NCI-H524 treated with DMSO at 0.1 percent for 48 hours (cell line): Measurements from ENCODE around the gene LAMA2.
"Not testable (repeated sequence)": the region's sequence is repeated elsewhere in the genome, so short reads cannot be mapped to it uniquely, and the experiment has no call there.

ENCODE experiments used
- DNase-seq: peaks from one replicate; lab custom pipeline; 2025; lab: John Stamatoyannopoulos, UW

Gene LAMA2

DNA sequence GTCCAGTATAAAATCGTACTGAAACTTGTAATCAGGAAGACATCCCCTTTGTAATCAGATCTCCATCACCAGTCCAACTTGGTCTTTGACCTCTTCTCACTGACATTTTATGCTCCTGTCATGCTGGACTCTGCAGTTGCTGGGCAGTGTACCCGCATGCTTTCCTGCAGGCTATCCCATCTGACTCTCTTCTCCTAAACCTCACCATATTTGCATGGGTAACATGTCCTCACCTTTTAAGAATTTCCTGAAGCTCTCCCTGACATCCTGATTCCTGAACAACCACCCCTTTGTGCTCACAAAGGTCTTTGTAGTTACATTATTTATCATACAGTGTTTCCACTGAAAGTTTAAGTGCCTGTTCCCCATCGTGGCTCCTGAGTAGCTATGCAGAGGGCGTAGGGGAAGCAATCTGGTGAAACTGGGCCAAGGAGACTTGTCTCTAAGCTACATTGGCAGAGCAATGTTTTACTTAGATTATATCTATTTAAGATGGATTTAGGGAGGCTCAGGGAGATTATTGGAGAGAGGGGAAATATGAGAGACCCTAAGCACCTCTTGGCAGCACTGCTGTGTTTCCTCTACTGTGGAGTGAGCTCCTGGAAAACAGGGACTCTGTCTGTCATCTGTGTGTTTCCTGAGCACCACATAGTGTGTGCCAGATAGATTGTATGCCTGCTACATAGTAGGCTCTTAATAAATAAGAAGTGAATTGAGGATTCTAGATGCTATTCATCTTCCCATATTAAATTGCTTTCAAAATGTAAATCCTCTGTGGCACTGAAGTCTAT, 124.0 kb downstream of the LAMA2 start:
- DNase-seq = peak; percentile 74

DNA sequence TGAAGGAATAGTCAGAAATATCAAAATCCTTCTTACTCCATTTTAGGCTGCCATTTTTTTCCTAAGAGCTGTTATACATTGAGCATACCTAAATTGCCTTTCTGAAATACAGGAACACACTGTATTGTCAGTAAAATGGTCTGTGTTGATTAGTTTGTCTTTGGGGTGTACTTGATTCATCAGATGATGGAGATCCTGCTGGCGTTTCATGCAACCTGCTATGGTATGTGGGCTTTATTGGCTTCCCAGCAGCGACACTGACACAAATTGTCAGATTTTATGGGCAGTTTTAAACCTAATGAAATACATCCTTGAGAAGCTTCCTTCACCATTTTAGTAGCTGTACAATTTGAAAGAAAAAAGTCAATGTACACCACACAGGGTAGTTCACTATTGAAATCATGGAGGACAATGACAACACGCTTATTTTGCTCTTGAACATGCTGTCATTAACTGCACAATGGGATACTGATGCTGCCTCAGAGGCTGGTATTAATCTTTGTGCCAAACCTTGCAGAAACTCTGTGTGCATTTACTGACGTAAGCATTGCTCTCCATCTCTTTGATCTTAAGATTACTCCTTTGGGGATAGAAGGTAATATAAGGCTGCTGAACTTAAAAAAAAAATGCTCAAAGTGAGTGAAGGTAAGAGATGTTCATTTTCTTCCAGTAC, 124.9 kb downstream of the LAMA2 start:
- no peak for DNase-seq

DNA sequence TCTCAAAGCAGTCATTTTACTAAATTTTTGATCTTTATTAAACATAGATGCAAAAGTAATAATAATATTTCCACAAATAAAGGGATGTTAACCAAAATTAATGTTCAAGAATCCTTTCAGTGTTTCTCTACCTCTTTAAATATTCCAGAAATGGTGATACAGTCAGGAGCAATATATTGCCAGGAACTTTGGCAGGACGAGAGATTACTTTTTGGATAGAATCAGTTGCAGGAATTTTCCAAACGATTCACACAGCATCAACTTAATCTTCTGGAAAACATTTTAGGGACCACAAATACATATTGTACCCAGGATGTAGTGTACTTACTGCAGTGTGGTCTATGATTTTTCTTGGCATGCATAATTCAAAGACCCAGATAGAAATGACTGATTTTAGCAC, 125.7 kb downstream of the LAMA2 start:
- no peak for DNase-seq

DNA sequence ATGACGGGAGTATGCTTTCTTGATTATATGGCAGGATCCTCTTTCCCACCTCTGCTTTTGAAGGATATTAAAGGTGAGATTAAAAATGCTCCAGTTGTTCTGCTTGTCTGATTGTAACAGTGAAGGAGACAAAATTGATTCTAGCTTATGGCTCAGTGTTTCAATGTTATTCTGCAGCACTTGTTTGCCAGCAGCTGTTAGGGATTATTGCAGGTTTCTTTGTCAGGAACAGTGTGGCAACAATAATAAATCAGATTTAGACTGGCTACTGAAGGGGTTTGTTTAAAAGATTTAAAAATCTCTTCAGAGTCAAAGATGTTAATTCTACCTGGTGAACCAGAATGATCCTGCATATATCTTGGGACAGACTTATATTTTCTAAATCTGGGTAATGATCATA, 126.9 kb downstream of the LAMA2 start:
- DNase-seq = peak; percentile 87

DNA sequence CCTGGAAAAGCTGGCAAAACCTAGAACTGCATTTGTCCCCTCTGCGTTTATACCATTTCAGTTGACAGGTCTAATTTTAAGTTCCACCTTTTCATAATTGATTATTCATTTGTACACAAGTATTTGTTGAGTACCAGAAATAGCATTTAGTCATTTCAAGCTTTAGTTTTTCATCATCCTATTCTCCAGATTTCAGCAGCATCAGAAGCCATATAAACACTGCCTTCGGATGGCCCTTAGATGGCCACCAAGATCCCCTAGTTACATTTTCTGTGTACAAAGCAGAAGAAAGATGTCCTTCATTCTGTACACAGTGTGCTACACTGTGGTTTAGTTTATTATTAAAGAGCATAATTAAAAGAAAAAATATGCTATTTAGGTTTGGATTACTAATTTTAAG, 131.4 kb downstream of the LAMA2 start:
- DNase-seq = no peak

DNA sequence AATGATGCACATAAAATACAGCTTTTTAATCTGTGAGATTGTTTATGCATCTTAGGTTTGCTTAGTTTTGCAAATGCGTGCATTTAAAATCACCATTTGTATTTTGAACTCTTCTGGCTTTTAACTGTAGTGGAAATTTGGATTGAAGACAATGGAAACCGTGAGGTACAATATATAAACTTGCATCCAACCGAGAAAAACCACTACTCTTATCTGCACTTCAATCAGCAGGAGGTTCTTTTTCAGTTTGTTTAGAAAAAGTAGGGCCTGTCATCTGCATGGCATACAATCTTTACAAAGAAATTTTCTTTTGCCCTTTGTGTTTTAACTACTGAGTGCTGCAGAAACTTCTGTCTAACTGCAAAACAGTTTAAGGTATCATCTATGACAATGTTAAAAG, 132.8 kb downstream of the LAMA2 start:
- DNase-seq = no peak

DNA sequence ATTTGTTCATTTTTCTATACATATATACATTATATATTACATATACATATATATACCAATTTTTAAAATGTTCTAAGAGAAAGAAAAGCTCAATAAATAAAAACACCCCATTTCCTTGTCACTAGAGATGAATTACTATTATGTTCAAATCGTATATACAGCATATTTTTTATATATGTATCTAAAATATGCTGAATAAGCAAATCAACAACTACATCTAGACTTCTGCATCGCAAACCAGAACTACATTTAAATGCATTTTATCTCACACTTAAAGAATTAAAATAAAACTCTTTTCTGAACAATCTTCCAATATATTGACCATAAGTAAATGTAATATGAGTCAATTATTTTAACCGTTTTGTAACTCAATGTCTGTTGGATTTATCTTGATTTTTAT, 133.9 kb downstream of the LAMA2 start:
- no peak for DNase-seq

DNA sequence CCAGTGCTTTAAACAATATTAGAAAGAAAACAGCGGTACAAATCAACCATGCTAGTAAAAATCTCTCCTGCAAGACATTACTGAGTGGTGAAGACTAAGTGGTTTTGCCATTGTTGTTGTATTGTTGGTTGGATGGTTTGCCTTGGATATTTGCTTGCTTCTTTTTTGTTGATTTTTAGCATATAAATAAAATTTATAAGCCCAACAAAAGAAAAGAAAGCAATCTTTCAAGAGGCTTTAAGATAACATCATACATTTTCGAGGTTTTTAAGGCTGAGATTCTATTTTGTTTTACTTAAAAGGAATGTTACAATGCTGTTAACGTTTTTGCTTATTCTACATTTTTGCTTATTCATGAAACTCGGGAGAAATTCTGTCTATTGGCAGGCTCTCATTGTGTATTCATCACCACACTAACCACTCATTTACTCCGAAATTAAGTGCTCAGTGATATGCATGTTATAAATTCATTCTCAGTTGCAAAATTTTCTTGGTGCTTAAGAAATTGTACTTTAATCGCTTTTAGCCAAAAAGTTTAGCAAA, 139.1 kb downstream of the LAMA2 start:
- no peak for DNase-seq

DNA sequence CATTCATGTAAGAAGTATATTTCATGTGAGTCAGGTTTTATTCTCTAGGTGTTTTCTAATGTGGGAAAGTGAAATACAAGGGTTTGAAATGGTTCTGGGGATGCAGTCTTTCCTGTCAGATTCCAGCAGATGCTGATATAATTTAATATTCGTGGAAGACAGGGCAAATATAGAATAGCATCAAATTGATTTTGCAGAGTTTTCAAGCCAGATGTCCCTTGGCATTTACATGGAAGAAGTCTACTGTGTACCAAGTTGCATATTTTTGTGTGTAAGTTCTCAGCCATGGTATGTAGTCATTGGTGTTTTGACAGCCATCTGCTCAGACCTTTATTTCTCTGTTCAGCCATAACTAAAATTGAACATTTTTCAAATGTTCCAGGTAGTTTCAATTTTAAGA, 143.7 kb downstream of the LAMA2 start:
- DNase-seq = no peak

DNA sequence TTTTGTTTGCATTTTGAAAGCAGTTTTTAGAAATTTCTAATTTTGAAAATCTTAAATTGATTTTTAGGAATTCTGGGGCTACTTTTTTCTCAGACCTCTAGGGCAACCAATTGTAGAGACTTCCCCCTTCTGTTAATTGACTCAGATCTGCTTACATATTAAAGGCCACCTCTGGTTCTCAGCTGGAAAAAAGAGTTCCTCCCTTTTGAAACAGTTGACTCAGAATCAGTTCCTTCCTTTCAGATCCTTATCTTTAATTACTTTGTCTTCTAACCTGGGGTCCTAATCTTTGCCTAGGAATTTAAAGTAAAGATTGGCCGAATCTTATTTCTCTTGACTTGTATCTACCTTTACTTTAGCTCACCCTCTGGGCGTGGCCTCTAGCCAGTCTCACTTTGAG, 146.8 kb downstream of the LAMA2 start:
- DNase-seq = no peak

DNA sequence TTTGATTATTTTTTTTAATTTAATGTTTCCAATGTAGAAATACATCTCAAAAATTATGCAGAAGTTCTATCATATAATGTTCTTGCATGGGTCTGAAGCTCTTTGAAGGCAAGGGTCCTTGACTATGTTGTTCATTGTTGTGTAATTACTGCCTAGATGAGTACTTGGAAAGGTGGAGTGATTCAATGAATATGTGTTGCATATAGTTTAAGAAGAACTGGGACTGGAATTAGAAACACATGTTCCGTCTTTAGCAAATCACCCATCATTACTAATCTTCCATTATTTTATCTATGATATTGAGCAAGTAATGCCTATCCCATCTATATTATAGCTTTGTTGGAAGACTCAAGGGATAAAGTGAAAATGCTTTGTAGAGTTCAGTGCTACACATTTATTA, 147.3 kb downstream of the LAMA2 start:
- no peak for DNase-seq

DNA sequence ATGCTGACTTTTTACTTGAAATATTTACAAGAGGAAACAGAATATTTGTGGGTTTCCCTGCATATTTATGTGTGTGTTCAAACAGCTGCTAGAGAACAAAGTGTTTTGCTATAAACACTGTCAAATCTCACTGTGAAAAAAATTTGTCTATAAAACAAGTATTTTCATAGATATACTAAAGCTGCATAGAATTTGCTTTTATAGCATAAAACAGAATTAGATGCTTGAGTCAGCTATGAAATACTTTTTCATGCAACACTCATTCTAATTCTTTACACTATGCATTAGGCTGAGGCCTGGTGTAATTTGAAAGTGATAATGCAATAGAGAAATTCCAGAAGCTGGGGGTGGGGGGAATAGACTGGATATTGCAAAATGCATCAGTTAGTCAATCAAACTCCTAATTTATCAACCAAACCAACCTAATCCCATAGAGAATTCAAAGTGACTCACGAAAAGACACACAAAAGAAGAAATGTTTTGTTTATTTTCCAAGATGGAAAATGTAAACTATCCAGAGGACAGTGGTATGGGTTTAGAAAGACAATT, 148.2 kb downstream of the LAMA2 start:
- DNase-seq = no peak

DNA sequence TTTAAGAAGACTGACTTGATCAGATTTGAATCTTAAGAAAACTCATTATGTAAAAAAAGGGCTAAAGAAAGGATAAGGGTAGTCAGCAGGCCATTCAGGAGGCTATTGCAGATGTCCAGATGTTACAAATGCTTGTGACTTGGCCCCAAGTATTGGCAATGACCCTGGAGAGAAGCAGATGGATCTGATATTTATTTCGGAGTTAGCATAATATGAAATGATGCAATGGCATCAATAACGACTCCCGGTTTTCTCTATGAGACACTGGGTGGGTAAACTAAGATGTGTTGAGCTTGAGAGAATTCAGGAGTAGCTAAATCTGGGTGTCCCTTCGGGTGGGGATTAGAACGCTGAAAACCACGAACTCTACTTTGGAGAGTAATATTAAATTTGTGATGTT, 149.7 kb downstream of the LAMA2 start:
- DNase-seq = no peak

DNA sequence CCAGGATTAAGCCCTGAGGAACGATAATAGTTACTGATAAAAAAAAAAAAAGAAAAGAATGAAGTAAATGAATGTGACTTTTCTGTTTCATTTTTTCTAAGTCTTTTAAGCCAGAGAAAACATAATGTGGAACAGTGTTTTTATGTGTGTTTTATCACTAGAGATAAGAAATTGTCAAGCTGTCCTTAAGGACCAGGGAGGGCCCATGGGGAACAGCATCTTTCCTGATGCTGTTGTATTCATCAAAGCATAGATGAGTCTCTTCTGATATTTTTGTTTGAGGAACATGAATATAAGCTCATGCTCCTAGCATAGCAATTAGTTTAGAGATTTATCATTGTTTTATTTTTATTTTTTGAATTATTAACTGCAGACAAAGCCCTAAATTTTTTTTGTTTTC, 150.2 kb downstream of the LAMA2 start:
- no peak for DNase-seq

DNA sequence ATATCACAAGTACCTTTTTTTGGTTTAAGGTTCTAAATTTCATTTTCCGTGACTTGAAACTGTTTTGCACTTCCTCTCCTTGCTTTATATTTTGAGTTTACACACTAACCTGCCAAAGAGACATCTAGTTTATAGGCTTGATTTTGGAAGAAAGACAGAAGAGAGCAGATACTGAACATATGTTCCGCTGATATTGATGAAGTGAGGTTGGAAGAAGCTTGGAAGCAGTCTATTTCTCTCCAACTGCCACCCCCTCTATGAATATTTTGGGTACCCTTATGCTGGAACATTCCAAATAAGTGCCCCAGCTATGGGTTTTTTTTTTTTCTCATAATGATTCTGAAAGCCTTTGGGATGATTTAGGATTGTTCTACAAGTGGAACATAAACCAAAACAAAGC, 150.6 kb downstream of the LAMA2 start:
- DNase-seq = no peak

DNA sequence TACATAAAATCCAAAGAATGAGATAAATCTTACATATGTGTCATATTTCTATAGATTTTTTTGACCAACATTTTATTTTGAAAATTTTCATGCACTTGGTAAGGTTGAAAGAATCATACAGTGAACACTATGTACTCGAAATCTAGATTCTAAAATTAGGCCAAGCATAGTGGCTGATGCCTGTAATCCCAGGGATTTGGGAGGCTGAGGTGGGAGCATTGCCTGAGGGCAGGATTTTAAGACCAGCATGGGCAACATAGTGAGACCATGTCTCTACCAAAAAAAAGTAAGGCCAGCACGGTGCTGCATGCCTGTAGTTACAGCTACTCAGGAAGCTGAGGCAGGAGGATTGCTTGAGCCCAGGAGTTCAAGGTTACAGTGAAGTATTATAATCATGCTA, 158.6 kb downstream of the LAMA2 start:
- no peak for DNase-seq

DNA sequence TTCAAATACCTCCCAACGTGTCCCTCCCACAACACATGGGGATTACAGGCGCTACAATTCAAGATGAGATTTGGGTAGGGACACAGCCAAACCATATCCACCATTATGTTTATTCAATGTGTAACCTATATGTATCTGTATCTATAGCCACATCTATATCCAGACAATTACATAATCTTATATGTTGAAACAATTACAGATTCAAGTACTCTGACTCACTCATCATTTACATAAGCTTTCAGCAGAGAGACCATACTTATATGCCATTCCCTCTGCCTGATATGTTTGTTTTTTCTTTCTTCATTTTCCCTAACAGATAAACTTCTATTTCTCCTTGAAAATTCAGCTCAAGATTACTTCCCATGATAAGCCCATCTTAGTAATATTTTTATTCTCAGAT, 163.6 kb downstream of the LAMA2 start:
- DNase-seq = no peak

DNA sequence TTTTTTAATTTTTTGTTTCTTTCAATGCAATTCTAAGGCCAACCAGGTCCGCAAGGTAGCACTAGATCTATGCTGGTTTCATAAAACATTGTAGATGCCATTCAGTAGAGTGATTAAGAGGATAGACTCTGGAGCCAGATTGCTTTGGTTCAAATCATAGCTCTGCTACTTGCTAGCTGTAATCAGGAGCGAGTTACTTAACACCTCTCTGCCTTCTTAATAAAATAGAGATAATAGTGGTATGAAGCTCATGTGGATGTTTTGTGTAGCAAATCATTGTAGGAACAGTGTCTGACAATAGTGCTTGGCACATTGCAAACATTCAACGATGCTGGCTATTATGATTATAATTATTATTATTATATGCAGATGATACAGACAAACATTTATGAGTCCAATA, 164.9 kb downstream of the LAMA2 start:
- DNase-seq = no peak

DNA sequence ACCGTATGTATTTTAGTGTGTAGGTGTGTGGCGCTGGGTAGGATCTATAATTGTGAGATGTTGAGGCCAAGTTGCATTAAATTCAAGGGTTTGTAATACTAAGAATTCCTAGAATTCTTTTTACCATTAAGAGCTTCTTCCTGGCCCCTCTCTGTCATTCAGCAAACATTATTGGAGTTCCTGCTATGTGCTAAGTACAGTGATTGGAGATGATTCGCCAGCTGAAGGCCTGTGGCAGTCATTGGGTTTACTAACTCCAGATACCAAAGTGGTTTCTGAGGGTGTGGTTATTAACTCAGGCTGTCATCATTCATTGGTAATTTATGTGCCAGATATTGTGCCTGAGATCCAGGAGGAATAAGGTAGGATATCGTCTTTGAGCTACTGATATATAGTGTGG, 167.1 kb downstream of the LAMA2 start:
- no peak for DNase-seq

DNA sequence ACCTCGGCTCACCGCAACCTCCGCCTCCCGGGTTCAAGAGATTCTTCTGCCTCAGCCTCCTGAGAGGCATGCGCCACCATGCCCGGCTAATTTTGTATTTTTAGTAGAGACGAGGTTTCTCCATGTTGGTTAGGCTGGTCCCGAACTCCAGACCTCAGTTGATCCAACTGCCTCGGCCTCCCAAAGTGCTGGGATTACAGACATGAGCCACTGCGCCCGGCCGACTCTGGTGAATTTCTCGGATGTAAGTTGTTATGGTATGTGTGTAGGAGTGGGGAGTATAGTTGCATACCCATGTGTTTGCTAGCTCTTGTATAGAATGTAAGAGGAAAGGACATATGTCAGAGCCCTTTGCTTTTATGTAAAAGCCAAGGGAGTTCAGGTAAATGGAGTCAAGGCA, 170.2 kb downstream of the LAMA2 start:
- not testable (repeated sequence) for DNase-seq

DNA sequence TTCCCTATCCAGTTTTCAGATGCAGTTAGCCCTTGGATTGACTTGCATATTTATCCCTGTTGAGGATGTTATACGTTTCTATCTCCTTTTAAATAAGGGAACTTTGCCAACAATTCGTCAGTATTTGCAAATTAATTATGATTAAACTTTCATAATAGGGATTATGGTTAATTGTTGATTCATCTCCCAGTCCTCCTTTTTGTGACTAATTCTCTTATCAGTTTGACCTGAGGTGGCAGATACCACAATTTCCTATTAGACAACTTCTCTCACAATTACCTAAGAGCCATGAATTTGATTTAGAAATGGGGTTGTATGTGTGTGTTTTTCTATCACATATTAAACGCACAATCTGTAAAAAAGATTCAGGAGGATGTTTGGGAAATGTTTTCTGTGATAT, 172.9 kb downstream of the LAMA2 start:
- no peak for DNase-seq

DNA sequence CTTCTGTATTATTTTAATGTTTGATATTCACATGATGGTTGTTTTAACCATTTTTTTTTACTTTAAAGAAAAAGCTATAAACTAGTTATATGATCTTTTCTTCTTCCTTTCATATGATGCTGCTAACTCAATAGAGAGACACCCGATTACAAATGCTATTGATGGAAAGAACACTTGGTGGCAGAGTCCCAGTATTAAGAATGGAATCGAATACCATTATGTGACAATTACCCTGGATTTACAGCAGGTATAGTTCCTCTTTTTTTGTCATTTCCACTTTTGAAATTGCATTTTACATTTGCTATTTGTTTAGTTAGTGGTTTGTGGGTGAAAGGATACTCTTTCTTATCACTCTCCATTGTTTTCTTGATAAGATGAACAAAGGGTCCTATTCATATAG, 176.7 kb downstream of the LAMA2 start:
- no peak for DNase-seq

DNA sequence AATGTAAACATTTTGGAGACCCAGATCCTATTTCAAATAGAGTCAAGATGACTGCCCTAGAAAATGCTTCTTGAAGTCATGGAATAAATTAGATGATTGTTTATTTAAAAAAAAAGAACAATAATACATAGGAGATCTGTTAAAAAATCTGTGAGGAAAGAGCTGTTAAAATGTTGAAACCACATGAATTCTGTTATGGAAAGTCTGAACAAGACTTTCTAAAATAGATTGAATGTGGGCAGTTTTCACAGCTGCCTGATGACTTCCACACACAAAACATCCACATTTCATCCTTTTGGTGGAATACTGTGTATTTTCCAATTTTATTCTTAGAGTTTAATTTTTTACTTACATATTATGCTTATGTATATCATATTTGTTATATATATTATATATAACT, 186.1 kb downstream of the LAMA2 start:
- no peak for DNase-seq
